Measurements from ENCODE around the gene STRBP. TPM values are rescaled to one million over a fixed set of nuclear protein-coding genes. Genes with fewer than 3 reads are reported as not detected.

Gene STRBP
- total RNA-seq, 1 experiment from 2014 or later, result 74.0 TPM

- H3K27ac Mint-ChIP-seq, result peak overlapping the region in 2 of 3 experiments; percentile 33 to 35; a peak in 1 of 7 replicates
- WGBS (ENCODE audit: extremely low coverage, insufficient read length, low lambda C conversion rate), result no CpG with 5 or more reads among the region's 2 CpGs
- no peak overlapping the region for H2BK20ac ChIP-seq (ENCODE audit: low read depth, low read length, poor library complexity, severe bottlenecking)
Observed at GRCh38 chr9:123091459-123091858, 176.9 kb downstream of the STRBP start.

More at GRCh38 chr9:123091459-123091858, 176.9 kb downstream of the STRBP start:
- Histone ChIP-seq H3K18ac (ENCODE audit: insufficient read length, low read depth, low read length) (peak overlapping the region; percentile 11), H3K4me2 (ENCODE audit: insufficient read depth, insufficient read length, low read length) (no peak overlapping the region), H2BK15ac (ENCODE audit: low read depth, low read length) (no peak overlapping the region), H2AK5ac (ENCODE audit: insufficient read length, low read length) (no peak overlapping the region), H3K9me3 (ENCODE audit: control insufficient read depth, low read depth, low read length) (no peaks in the 10 kb centered on the region), H4K5ac (ENCODE audit: insufficient read length, low read depth, low read length) (no peak overlapping the region), H3K4ac (ENCODE audit: low read depth, low read length) (no peak overlapping the region), H3K23me2 (ENCODE audit: insufficient read length, low read depth, low read length, poor library complexity, severe bottlenecking) (no peaks in the 10 kb centered on the region), H3K27ac (ENCODE audit: insufficient read length, low read depth, low read length) (no peak overlapping the region), H3K9ac (ENCODE audit: extremely low read depth, insufficient read length, low read length) (no peak overlapping the region), H3T11ph (ENCODE audit: low read length) (no peak overlapping the region), H2AFZ (ENCODE audit: low read length) (no peak overlapping the region), H3K27me3 (ENCODE audit: insufficient read depth, low read length) (no peaks in the 10 kb centered on the region), H3K79me2 (ENCODE audit: insufficient read depth, low read length) (no peaks in the 10 kb centered on the region), H3K79me1 (ENCODE audit: insufficient read depth, low read depth, low read length, poor library complexity, severe bottlenecking) (no peaks in the 10 kb centered on the region), H3K56ac (ENCODE audit: insufficient read length, low read depth, low read length) (no peak overlapping the region), H3K23ac (ENCODE audit: insufficient read length, low read depth, low read length) (no peak overlapping the region), H4K91ac (ENCODE audit: insufficient read length, low read depth, low read length) (no peak overlapping the region), H2BK120ac (ENCODE audit: low read depth, low read length, poor library complexity, severe bottlenecking) (no peak overlapping the region), H4K8ac (replicated peaks; ENCODE audit: insufficient read length, low read depth, low read length) (no peak overlapping the region), H3K14ac (ENCODE audit: insufficient read depth, low read length) (no peak overlapping the region), H4K20me1 (ENCODE audit: control insufficient read depth, insufficient read depth, insufficient read length) (no peaks in the 10 kb centered on the region), H3K4me1 (ENCODE audit: insufficient read depth, low read length) (no peaks in the 10 kb centered on the region), H2BK5ac (ENCODE audit: insufficient read length, low read length) (no peak overlapping the region), H2BK12ac (ENCODE audit: insufficient read length, low read depth, low read length) (no peak overlapping the region)
- Mint-ChIP-seq H3K36me3 (ENCODE audit: insufficient read depth in 1 of 3, low read depth in 3 of 3) (peaks cover 24 to 71% (median 58%) of the 10 kb centered on the region in 3 experiments; a peak in 6 of 7 replicates), H3K4me1 (peaks cover 4 to 5% of the 10 kb centered on the region in 2 experiments), H3K9me3 (no peaks in the 10 kb centered on the region), H3K4me3 (no peak overlapping the region), H3K27me3 (ENCODE audit: low read depth) (no peaks in the 10 kb centered on the region)
- peak; percentile 54 for TF ChIP-seq CTCF (conservative IDR thresholded peaks at IDR 0.05)
- no peak for DNase-seq
